Keratinocyte (primary cell): ENCODE measurements around the gene EME2. TPM values are rescaled to one million over a fixed set of nuclear protein-coding genes. Genes with fewer than 3 reads are reported as not detected.

Source experiments
- DNase-seq: peaks from one replicate; pipeline ENCODE4 v3.0.0-alpha.2; 2011; ENCODE audit warnings: low read depth, missing footprints, low spot score
- FAIRE-seq: peaks from 2 replicates; lab custom pipeline; 2011; peaks lifted over from hg19 to GRCh38; lab: Jason Lieb, UNC
- H2AFZ ChIP-seq: 2 replicates; pipeline ENCODE4 v1.6.0; 2012; ENCODE audit warnings: low read length, control low read depth, inconsistent platforms; ENCODE audit not compliant: control insufficient read depth
- H3K27ac ChIP-seq: 2 replicates; pipeline ENCODE4 v1.5.1; 2011; ENCODE audit warnings: low read length; ENCODE audit not compliant: control insufficient read depth, insufficient read depth
- H3K27me3 ChIP-seq: 3 replicates; pipeline ENCODE4 v1.6.0; 2011; ENCODE audit warnings: low read length; ENCODE audit not compliant: control insufficient read depth, insufficient read depth; ENCODE audit errors: extremely low read depth
- H3K36me3 ChIP-seq, 2 experiments: 2 replicates in 1 of 2; 3 replicates in 1 of 2; pipeline ENCODE4 v1.5.1; 2011; ENCODE audit warnings: low read length in 2 of 2, mild to moderate bottlenecking in 1 of 2; ENCODE audit not compliant: control insufficient read depth in 2 of 2, insufficient read depth in 2 of 2; ENCODE audit errors: extremely low read depth in 1 of 2
- H3K4me1 ChIP-seq: 3 replicates; pipeline ENCODE4 v1.5.1; 2011; ENCODE audit warnings: low read length; ENCODE audit not compliant: control insufficient read depth, insufficient read depth; ENCODE audit errors: extremely low read depth
- H3K4me2 ChIP-seq: 3 replicates; pipeline ENCODE4 v1.6.0; 2011; ENCODE audit warnings: low read depth, low read length; ENCODE audit not compliant: control insufficient read depth, insufficient read depth; ENCODE audit errors: extremely low read depth
- H3K4me3 ChIP-seq, 3 experiments: fragments of 200-600 bp in 1 of 3; sonication (generic) in 1 of 3; 2 replicates in 2 of 3; 3 replicates in 1 of 3; pipeline ENCODE4 v1.5.1; 2011 to 2016; ENCODE audit warnings: low read length in 3 of 3, mild to moderate bottlenecking in 3 of 3, control low read depth in 2 of 3, inconsistent platforms in 1 of 3, low read depth in 1 of 3, mixed read lengths in 1 of 3, mixed run types in 1 of 3, moderate library complexity in 1 of 3; ENCODE audit not compliant: control insufficient read depth in 2 of 3, insufficient read depth in 2 of 3; ENCODE audit errors: extremely low read depth in 1 of 3
- H3K79me2 ChIP-seq: 2 replicates; pipeline ENCODE4 v1.6.0; 2012; ENCODE audit warnings: low read length; ENCODE audit not compliant: control insufficient read depth, insufficient read depth
- H3K9ac ChIP-seq: 3 replicates; pipeline ENCODE4 v1.6.0; 2011; ENCODE audit warnings: low read length; ENCODE audit not compliant: control insufficient read depth, insufficient read depth; ENCODE audit errors: extremely low read depth
- H3K9me1 ChIP-seq: 3 replicates; pipeline ENCODE4 v1.6.0; 2011; ENCODE audit warnings: low read length; ENCODE audit not compliant: control insufficient read depth, insufficient read depth; ENCODE audit errors: extremely low read depth
- H3K9me3 ChIP-seq: 2 replicates; pipeline ENCODE4 v1.5.1; 2012; ENCODE audit warnings: low read depth, low read length; ENCODE audit not compliant: control insufficient read depth
- H4K20me1 ChIP-seq: 3 replicates; pipeline ENCODE4 v1.6.0; 2011; ENCODE audit warnings: low read length; ENCODE audit not compliant: control insufficient read depth, insufficient read depth; ENCODE audit errors: extremely low read depth
- CTCF ChIP-seq, 3 experiments: IDR thresholded peaks in 1 of 3; conservative IDR thresholded peaks in 1 of 3; optimal IDR thresholded peaks in 1 of 3; 2 replicates in 2 of 3; 3 replicates in 1 of 3; pipeline versions ENCODE3 to v1.5.1; 2011; ENCODE audit warnings: low read length in 3 of 3, mild to moderate bottlenecking in 3 of 3, moderate library complexity in 2 of 3, control low read depth in 1 of 3, inconsistent platforms in 1 of 3; ENCODE audit not compliant: insufficient read depth in 2 of 3; ENCODE audit errors: extremely low read depth in 1 of 3
- EZH2 ChIP-seq: IDR thresholded peaks from one replicate; pipeline ENCODE4 v1.6.1; 2012; ENCODE audit warnings: inconsistent platforms, mild to moderate bottlenecking, low read length, moderate library complexity
- dilution Hi-C: fragments of 300-500 bp; cut with MboI; formaldehyde crosslinking; loops from one replicate; pipeline ENCODE4 v1.7.0; 2020; ENCODE audit warnings: low sequenced_read_pairs; ENCODE audit not compliant: extremely low pct_ligation_motif_present
- polyA plus RNA-seq, 5 experiments: library from polyadenylated mRNA; depleted of rRNA in 3 of 5; stranded (reverse) in 3 of 5; stranded (forward) in 1 of 5; unstranded in 1 of 5; fragments of >200 nt; gene quantifications; 1 replicate in 1 of 5; 2 replicates in 3 of 5; 3 replicates in 1 of 5; pipeline versions ENCODE4 v1.2.1 to v1.2.3, GENCODE V29; 2011 to 2012; ENCODE audit warnings: missing spikeins in 2 of 5, low read depth in 1 of 5, low replicate concordance in 1 of 5

EME2 gene
- polyA plus RNA-seq, 1 donor (not counting 4 experiments of a cell fraction or from before 2014, with no cell fraction given): 6.3 TPM

- H4K20me1 ChIP-seq: no peaks in the 10 kb centered on the region
- TF ChIP-seq CTCF (optimal IDR thresholded peaks at IDR 0.05 in 1 of 3, IDR thresholded peaks at IDR 0.05 in 1 of 3, conservative IDR thresholded peaks at IDR 0.05 in 1 of 3; ENCODE audit: extremely low read depth in 1 of 3, insufficient read depth in 2 of 3, low read length in 3 of 3): no peak
- TF ChIP-seq EZH2: no peak
- H3K27me3 ChIP-seq: no peaks in the 10 kb centered on the region
- H3K4me2 ChIP-seq: no peak overlapping the region
- H3K36me3 ChIP-seq: peaks cover 0 to 3% of the 10 kb centered on the region in 2 experiments
- H3K9ac ChIP-seq: no peak overlapping the region
- no peak overlapping the region for H2AFZ ChIP-seq
- no peak overlapping the region for H3K4me3 ChIP-seq
- dilution Hi-C loops: no loop called here
- H3K9me1 ChIP-seq: no peaks in the 10 kb centered on the region
- no peak for FAIRE-seq
- no peak for DNase-seq
- no peaks in the 10 kb centered on the region for H3K4me1 ChIP-seq
- H3K79me2 ChIP-seq: no peaks in the 10 kb centered on the region
- H3K9me3 ChIP-seq: no peaks in the 10 kb centered on the region
- H3K27ac ChIP-seq: no peak overlapping the region
Measured at GRCh38 chr16:1808691-1809090, 36.1 kb downstream of the EME2 start.

DNA sequence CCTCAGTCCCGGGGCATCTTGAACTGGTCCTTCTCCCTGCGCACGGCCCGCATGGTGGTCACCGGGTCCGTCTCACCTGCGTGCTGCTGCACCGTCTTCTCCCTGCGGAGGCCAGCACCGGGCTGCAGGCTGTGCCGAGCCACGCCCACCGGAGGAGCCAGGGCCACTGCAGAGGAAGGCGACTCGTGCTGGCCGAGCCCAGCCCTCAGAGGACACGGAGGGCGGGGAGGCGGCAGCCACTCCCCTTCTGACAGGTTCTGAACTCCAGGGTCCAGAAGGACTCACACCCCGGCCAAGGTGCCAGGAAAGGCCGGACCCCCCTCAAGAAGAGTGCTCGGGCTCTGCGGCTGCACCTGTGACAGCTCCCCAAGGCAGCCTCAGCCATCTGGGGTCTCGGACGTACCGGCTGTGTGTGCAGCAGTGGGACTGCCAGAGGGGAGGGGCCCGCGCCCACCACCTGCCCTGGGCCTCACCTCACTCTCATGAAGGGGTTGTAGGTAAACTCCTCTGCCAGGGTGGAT lies 36.7 kb downstream of the EME2 start:
- no peaks in the 10 kb centered on the region for H4K20me1 ChIP-seq
- no peak overlapping the region for H2AFZ ChIP-seq
- peaks cover 0 to 3% of the 10 kb centered on the region in 2 experiments for H3K36me3 ChIP-seq
- H3K27me3 ChIP-seq: no peaks in the 10 kb centered on the region
- no peak for FAIRE-seq
- H3K9me1 ChIP-seq: no peaks in the 10 kb centered on the region
- H3K27ac ChIP-seq: no peak overlapping the region
- dilution Hi-C loops: no loop called here
- no peak overlapping the region for H3K4me3 ChIP-seq
- no peaks in the 10 kb centered on the region for H3K4me1 ChIP-seq
- H3K9me3 ChIP-seq: no peaks in the 10 kb centered on the region
- no peaks in the 10 kb centered on the region for H3K79me2 ChIP-seq
- H3K4me2 ChIP-seq: no peak overlapping the region
- DNase-seq: no peak
- TF ChIP-seq EZH2: no peak
- no peak overlapping the region for H3K9ac ChIP-seq

DNA sequence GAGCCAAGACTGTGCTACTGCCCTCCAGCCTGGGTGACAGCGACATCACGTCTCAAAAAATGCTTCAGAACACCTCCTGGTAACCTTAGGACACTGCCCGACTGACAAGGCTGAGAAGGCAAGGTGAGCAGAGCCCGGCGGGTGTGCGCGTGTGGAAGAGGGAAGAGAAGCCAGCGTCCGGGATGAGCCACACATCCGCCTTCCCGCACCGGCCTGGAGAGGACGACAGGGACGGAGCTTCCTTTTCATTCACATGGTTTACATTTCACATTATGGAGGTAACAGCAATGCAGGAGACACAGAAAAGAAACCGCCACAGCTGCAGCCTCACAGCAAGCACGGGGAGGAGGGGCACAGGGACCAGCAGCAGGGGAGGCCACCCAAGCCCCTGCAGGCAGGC lies 37.5 kb downstream of the EME2 start:
- Histone ChIP-seq H3K4me2 (no peak overlapping the region), H3K4me3 (no peak overlapping the region), H3K4me1 (no peaks in the 10 kb centered on the region), H4K20me1 (no peaks in the 10 kb centered on the region), H3K27me3 (no peaks in the 10 kb centered on the region), H3K27ac (no peak overlapping the region), H3K9ac (no peak overlapping the region), H3K36me3 (peaks cover 0 to 3% of the 10 kb centered on the region in 2 experiments), H3K9me3 (no peaks in the 10 kb centered on the region), H2AFZ (no peak overlapping the region), H3K9me1 (no peaks in the 10 kb centered on the region), H3K79me2 (no peaks in the 10 kb centered on the region)
- dilution Hi-C loops: no loop called here
- DNase-seq: no peak
- TF ChIP-seq CTCF (optimal IDR thresholded peaks at IDR 0.05 in 1 of 3, IDR thresholded peaks at IDR 0.05 in 1 of 3, conservative IDR thresholded peaks at IDR 0.05 in 1 of 3; ENCODE audit: extremely low read depth in 1 of 3, insufficient read depth in 2 of 3, low read length in 3 of 3) (no peak), EZH2 (no peak)
- no peak for FAIRE-seq
